ENCODE data around the gene PPP1R3A.

The PPP1R3A gene

GRCh38 chr7:113835367-113835766 lies 83.4 kb downstream of the PPP1R3A start:
- DNase-seq (ENCODE audit: insufficient read length, low spot score), result no peak
- TF ChIP-seq TAF1 (IDR thresholded peaks at IDR 0.05; ENCODE audit: low read depth, low read length) (no peak), POLR2A (IDR thresholded peaks at IDR 0.05; ENCODE audit: low read depth, low read length) (no peak), POU2F2 (IDR thresholded peaks at IDR 0.05; ENCODE audit: low read depth, low read length) (no peak), PAX5 (IDR thresholded peaks at IDR 0.05; ENCODE audit: insufficient read depth, low read length, severe bottlenecking) (no peak), SPI1 (IDR thresholded peaks at IDR 0.05; ENCODE audit: low read depth, low read length) (no peak), POLR2AphosphoS5 (IDR thresholded peaks at IDR 0.05; ENCODE audit: low read depth, low read length) (no peak)
- FAIRE-seq, result no peak

GRCh38 chr7:113832196-113832745 lies 86.5 kb downstream of the PPP1R3A start:
- TF ChIP-seq TAF1 (IDR thresholded peaks at IDR 0.05; ENCODE audit: low read depth, low read length) (no peak), POU2F2 (IDR thresholded peaks at IDR 0.05; ENCODE audit: low read depth, low read length) (no peak), POLR2A (IDR thresholded peaks at IDR 0.05; ENCODE audit: low read depth, low read length) (no peak), SPI1 (IDR thresholded peaks at IDR 0.05; ENCODE audit: low read depth, low read length) (no peak), POLR2AphosphoS5 (IDR thresholded peaks at IDR 0.05; ENCODE audit: low read depth, low read length) (no peak), PAX5 (IDR thresholded peaks at IDR 0.05; ENCODE audit: insufficient read depth, low read length, severe bottlenecking) (no peak)
- no peak for DNase-seq (ENCODE audit: insufficient read length, low spot score)
- FAIRE-seq, result no peak

GRCh38 chr7:113831556-113831955 lies 87.3 kb downstream of the PPP1R3A start:
- FAIRE-seq (no peak), DNase-seq (ENCODE audit: insufficient read length, low spot score) (no peak)
- TF ChIP-seq PAX5 (IDR thresholded peaks at IDR 0.05; ENCODE audit: insufficient read depth, low read length, severe bottlenecking), result no peak
- no peak for TF ChIP-seq POLR2AphosphoS5 (IDR thresholded peaks at IDR 0.05; ENCODE audit: low read depth, low read length)
- TF ChIP-seq TAF1 (IDR thresholded peaks at IDR 0.05; ENCODE audit: low read depth, low read length), result no peak
- no peak for TF ChIP-seq POU2F2 (IDR thresholded peaks at IDR 0.05; ENCODE audit: low read depth, low read length)
- TF ChIP-seq POLR2A (IDR thresholded peaks at IDR 0.05; ENCODE audit: low read depth, low read length), result no peak
- TF ChIP-seq SPI1 (IDR thresholded peaks at IDR 0.05; ENCODE audit: low read depth, low read length), result no peak

GRCh38 chr7:113828581-113828980 lies 90.2 kb downstream of the PPP1R3A start:
- TF ChIP-seq POLR2A (IDR thresholded peaks at IDR 0.05; ENCODE audit: low read depth, low read length) (no peak), POLR2AphosphoS5 (IDR thresholded peaks at IDR 0.05; ENCODE audit: low read depth, low read length) (no peak), POU2F2 (IDR thresholded peaks at IDR 0.05; ENCODE audit: low read depth, low read length) (no peak)
- DNase-seq (ENCODE audit: insufficient read length, low spot score) (no peak), FAIRE-seq (no peak)

Measured in GM12891 (cell line).